Central memory CD4-positive, alpha-beta T cell (primary cell): ENCODE data around the gene CDK3.
A peak's percentile ranks its signal among the peaks of the same experiment; 100 is the strongest.
"Not testable (repeated sequence)": the region's sequence is repeated elsewhere in the genome, so short reads cannot be mapped to it uniquely, and the experiment has no call there.

Source experiments
- DNase-seq: peaks from one replicate; pipeline ENCODE4 v3.0.0; 2022

The CDK3 gene

DNA sequence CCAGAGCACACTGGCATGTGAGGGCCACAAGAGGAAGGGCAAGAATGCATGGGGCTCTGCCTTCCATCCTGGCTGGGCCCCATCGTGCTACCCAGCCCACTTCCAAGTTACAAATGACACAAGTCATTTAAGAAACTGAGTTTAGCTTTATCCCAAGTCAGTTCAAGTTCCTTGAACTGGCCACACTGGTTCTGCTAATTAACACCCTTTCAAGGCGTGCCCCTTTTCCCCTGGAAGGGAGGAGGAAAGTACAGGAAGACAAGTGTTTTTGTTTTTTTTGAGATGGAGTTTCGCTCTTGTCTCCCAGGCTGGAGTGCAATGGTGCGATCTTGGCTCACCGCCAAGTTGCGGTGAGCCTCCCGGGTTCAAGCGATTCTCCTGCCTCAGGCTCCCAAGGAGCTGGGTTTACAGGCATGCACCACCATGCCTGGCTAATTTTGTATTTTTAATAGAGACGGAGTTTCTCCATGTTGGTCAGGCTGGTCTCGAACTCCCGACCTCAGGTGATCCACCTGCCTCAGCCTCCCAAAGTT is 43.9 kb downstream of the CDK3 start:
- DNase-seq: not testable (repeated sequence)

DNA sequence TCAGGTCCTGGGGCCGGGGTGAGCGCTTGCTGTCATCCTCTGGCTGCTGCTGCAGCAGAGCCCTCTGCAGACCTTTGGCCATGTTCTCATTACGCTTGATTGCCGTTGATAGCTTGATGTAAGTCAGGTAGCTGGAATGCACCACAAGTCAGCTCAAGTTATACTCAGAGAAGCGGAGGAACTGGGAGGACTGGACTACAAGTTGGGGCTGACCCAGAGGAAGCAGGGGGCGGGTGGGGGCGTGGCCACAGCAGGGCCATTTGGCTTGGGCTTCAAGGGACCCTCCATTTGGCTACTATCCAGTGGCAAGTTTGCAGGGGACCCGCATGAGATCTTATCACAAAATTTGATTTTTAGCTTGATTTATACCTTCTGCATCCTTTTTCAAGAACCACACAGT is 45.4 kb downstream of the CDK3 start:
- no peak for DNase-seq

DNA sequence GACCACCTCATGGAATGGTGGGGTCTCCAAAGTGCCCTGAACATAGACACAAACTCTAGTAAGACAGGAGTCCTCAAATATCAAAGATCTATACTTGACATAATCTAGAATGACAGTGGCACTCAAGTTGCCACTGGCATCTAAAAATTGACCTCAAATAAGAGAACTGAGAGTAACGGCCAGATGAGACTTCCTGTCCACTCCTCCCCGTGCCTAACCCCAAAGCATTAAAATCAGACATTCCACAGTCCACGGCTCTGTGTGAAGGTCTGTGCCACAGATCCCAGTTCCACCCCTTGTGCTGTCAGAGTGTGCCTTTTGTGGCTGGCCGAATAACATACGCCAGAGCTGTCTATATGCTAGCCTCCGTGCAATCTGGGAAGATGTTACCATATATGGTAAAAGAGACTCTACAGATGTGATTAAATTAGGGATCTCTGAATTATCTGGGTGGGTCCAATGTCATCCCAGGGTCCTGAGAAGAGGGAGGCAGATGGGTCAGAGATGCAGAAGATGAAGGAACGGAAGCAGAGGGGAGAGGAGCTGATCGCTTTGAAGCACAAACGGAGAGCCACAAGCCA is 47.5 kb downstream of the CDK3 start:
- DNase-seq: no peak

DNA sequence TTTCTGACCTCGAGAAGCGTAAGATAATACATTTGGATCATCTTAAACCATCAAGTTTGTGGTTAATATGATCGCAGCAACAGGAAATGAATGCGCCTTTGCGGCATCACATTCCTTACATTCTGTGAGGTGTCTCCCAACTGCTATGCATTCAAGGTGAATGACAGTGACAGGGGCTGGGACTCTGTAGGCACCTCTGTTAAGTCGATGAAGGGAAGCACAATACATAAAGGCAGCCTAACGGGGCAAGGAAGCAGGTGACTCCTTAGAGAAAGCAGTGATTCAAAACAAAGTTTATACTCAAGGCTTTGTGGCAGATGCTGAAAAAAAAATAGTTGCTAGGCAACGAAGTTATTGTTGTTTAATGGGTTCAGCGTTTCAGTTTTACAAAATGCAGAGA is 48.1 kb downstream of the CDK3 start:
- peak; percentile 25 for DNase-seq

DNA sequence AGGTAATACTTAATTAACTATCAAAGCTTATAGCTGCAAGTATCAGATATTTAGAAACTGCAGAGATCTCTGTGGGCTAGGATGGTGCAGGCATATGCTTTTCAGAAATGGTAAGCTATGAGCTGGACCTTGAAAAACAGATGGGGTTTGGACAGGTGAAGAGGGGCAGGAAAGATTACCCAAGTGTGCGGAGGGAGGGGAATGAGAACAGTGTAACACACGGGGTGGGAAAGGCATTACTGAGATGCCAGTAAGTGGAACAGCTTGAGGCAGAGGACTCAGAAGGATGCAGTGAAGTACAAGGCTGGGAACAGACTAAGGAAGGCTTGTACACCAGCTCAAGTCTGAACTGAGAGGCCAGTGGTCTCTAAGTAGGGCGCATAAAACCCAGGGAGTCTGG is 48.6 kb downstream of the CDK3 start:
- no peak for DNase-seq

DNA sequence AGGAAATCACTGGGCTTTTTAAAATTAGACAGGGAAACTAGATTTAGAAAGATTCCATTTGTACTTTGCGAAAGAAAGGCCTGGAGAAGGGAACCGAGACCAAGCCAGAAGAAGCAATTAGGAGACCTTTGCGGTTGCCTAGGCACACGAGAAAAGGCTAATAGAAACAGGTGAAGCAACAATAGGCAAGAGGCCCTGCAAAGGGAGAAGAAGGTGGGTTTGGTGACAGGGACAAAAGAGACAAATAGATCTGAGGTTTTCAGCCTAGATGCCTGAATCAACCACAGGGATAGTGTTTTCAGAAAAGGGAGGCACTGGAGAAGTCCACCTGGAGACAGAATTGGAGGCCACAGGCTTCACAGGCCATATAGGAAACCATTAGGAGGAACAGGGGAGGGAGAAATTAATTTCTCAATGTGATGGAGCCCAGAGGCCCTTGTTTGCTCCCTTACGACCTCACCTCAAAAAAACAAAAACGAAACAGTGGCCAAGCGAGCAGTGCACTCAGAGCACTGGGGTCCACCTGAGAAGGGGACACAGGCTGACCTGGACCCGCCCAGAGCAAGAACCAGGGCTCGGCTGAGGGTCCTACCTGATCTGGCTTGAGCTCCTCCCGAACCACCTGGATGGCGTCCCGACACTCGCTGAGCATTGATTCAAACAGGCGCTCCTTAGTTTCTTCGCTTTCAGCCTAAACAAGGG is 49.3 kb downstream of the CDK3 start:
- no peak for DNase-seq

DNA sequence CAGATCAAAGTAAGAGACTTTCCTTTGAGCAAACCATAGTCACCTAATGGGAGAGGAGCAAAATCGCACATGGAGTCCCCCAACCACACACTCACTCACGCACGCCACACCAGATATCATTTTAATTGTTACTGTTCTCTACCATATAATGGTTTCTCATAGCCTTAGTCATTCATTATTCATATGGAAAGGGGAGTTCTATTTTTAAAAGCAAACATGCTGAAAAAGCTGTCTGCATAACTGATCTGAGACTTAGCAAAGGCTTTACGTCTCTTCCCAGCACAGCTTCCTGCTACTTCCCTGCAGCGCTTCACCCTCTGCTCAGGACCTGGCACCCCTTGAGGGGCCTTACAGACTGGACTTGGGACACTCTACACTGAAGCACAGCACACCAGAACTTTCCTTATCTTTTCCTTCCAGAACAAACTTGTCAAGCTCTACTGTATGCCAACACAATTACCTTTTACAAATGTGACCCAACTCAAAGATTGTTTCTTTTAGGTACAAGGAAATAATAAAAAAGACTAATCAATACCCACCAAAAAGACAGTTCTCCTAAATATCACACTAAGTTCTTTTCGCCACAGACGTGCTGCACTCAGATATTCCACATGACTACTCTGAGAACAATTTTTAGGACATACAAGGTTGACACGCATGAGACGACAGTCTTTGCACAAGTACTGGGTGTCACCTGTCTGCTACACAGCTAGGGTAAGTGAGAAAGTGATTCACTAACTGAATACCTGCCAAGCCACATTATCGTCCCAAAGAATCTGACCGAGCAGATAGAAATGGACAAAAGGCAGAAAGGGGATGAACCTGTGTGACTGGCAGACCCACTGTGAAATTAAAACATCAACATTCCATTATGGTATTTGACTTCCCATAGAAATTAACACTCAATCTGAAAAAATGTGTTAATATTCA is 50.1 kb downstream of the CDK3 start:
- no peak for DNase-seq

DNA sequence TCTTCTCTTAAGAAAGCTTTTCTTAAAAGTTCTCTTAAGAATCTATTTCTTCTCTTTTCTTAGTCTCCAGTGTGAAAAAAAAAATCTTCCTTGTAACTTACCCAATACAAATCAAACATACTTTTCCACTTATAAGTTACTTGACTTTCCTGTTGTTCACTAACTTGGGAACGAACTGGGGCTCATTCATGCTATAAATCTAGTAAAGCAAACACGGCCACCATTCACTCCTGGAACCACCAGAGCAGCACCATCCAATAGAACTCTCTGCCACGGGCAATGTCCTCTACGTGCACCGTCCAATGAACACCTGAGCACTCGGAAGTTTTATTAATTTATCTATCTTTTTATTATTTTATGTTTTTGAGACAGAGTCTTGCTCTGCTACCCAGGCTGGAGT is 50.9 kb downstream of the CDK3 start:
- no peak for DNase-seq

DNA sequence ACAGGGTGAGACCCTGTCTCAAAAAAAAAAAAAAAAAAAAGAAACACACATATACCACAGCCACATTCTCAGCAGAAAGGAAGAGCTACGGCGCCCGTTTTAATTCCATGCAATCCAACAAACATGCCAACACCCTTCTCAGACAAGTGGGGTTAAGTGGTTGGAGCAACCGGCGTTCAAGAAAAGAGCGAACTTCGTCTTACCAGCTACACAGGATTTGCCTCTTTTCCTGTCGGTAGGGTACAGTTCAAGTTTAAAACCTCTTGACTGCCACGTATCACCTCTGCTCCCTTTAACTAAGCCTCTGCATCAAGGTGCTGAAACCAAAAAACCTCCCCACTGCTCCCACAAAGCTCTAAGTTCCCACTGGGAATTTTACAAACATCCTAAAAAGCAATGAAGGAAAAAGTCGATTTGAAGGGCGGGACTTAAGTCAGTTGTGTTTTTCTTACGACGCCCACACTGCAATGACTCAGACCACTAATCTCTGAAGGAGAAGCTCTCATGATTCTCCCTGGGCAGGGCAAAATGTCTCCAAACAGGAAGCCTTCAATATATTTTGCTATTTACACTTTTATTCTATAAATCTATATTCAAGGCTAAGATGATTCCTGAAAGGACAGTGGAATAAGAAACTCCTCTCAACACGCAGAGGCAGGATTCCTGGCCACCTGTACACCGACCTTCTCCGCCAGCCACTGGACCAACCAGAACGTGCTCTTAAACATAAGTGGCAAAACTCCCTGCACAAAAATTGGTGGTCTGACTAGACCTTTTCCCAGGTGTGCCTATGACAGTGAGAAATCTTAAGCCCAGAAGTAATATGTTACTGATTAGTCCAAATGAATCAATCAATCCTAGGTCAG is 52.8 kb downstream of the CDK3 start:
- DNase-seq: no peak

DNA sequence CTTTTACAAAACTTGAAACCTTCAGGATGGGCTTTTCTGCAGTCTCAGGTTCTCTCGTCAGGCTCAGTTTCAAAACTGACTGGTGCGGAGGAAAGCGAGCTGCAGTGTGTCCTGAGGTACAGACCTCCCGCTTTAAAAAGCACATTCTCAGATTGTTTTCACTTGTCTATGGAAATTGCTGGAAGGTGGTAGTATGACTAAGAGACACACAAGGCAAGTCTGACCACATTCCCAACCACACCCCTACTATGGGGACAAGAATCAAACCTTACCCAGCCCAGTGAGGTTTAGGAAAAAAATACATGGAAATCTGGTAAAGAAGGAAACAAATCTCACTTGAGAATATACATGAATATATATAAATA is 53.4 kb downstream of the CDK3 start:
- DNase-seq: no peak
